ENCODE data around the gene PRKCE.
"Not testable (repeated sequence)": the region's sequence is repeated elsewhere in the genome, so short reads cannot be mapped to it uniquely, and the experiment has no call there.

The PRKCE gene

DNA sequence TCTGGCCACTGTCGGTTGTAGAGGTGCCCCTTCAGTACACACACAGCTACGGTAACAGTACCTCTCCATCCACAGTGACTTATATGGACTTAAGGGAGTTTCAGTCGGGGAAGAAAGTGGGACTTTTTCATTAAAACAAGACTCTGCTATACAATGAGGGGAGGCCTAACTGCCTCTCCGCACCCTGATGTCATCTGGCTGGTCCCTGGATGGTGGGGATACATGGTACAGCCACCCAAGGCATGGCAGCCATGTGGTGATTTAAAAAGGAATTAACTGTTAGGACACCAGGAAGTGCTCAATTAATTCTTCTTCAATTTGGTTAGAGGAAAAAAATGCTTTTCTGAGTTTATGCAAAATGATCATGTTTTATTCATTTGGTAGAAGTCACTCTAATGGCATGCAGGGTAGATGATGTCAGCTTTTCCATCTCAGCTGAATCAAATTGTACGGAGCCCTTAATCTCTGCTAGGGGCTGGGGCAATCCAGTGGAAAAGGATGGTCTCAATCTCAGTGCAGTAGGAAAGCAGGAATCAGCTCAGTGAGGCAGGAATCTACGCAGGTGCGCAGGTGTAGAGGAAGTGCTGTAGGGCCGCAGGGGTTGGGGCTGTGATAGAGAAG is 243.9 kb downstream of the PRKCE start:
- no peak for DNase-seq

DNA sequence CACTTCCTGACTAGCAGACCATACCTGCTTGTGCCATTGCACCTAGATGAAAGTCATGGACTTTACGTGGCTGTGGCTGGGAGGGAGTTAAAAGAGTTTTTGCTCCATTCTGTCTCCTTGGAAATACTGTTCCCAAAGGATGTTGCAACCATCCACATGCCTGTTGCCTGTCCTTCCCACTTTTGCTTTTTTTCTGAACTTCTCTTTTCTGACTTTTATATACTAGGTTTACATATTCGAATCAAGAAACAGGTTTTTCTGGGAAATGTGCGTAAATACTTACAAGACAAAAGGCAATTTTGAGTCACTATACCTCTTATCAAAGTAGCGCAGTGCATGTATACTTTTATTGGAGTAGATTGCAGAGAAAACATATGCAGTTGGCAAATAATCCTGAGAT is 244.8 kb downstream of the PRKCE start:
- no peak for DNase-seq

DNA sequence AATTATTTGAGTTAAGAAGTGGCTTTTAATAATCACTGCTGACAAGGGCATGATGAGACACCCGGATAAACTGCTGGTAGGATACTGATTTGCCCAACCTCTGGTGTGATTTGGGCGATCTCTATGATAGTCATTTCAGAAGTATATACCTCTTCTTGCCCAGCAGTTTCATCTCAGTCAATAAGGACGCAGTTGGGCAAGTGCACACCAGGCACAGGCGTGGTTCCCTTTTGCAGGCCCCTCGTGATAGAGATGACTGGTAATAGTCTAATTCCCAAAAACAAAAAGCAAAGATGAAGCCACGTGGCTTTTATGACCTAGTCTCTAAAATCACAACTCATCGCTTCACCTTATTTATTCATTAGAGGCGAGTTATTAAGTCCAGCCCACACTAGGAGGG is 246.4 kb downstream of the PRKCE start:
- DNase-seq, result no peak

DNA sequence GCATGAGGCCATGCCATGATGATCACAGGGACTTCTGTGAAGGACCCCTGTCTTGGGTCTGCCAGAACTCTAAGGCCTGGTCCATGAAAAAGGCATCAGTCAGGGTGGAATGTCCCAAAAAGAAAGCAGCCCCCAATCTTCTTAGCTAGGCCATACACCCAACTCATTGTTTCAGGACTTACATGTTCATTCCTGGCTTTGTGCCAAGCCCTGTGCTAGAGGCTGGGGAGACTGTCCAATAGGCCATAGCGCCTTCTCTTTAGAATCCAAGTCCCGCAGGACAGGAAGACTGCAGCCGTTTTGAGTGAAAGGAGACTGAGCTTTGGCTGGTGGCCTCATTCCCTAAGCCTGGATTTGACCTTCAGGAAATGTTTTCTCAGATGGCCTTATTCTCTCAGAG is 247.3 kb downstream of the PRKCE start:
- DNase-seq, result peak in 1 of 3 experiments; percentile 12

DNA sequence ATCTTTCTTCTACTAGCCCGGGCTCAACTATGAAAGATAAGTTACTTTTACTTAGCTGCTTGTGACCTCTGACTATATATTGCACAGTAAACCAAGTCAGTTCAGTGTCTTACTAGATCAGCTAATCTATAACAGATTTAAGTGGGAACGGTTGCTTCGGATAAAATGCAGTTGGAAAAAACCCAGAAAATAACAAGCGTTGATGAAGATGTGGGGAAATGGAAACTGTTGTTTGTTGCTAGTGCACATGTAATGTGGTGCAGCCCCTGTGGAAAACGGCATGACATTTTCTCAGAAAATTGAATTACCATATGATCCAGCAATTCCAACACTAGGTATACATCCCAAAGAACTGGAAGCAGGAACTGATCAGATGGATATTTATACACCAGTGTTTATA is 248.5 kb downstream of the PRKCE start:
- DNase-seq, result no peak

DNA sequence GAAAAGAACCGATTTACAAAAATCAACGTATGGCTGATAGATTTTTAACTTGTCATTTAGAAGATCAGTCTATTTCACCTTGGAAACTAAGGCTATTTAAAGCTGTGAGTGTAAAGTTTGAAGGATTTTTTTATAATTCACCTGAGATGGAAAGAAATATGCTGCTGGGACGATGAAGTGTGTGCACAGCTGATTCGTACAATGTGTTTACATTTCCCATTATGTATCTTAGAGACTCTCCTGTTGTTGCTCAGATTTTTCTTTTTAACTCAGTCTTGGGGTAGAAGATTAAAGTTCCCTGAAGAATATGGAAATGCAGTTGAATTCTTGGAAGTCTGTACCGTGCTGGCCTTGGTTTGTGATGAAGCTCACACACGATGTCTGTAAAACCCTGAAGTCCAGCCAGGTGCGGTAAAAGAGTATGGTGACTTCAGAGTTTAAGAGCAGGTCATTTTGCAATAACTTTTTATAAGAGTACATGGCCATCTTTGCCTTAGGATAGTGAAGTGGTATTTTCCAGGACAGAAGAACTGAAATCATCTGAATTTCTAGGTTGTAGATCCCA is 250.1 kb downstream of the PRKCE start:
- DNase-seq, result no peak

DNA sequence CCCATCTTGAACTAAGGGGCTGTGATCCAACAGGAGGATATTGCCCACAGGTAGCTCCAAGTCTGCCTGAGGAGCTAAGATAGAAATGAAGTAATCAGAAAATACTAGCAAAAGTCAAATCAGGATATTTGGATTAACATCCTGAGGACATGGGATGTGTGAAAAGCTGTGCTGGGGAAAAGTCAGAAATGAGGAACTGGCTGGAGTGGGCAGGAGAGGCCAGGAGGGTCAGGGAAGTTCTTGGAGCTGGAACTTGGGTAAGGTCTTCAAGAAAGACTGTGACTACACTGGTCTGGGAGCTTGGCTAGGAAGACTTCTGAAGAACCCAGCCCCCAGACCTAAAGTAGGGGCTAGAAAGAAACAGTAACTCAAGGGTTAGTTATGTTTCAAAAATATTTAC is 250.9 kb downstream of the PRKCE start:
- no peak for DNase-seq

DNA sequence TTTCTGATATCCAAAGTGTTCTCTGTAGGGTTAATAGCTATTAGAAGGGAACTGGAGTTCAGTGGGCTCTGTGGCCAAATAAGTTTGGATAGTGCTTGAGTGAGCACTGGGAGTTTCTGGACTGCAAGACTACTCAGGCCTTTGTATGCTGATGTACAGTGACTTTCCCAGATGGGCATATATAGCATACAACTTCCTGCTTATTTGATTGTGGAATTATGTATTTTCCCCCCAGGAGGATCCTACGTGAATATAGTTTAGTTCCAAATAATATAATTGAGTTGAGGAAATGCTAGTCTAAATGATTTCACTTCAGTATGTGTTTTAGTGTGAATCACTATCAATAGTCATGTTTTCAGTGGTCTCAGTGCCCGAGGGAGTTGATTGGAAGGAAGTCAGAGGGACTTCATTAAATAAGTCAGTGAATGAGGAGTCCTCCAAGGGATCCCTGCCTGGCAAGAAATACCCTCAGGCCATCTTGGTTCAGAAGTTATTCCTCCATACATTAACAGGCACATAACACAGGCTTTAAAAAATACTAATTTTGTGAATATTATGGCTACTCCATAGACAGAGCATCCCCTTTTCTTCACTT is 251.4 kb downstream of the PRKCE start:
- no peak for DNase-seq

DNA sequence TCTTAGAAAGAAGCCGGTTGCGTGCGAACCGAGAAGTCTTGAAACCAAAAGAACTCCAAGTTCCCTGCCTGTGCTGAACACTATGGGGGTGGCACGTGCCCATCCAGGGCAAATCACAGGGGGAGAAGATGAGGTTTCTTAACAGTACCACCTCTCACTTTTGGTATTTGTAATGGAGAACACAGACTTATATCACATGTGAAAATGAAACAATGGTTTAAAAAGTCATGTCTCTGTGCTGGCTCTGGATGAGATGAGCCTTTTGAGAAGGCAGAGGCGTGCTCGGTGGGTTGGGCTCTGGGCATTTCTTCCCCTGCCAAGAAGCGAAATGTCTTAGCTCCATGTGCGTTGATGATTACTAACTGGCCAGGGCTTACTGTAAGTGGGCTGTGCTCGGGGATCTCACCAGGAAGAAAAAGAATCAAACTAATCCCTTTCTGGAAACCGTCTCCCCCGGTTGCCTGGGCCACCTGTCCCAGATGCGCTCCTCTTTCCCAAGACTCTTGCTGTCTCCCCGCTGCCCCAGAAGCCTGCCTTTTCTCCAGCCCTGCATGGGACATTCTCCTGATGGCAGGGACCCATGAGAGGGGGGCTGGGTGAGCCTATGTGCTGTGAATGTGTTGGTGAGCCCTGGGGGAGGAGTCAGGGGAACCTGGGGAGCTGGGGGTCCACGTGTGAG is 252.9 kb downstream of the PRKCE start:
- no peak for DNase-seq

DNA sequence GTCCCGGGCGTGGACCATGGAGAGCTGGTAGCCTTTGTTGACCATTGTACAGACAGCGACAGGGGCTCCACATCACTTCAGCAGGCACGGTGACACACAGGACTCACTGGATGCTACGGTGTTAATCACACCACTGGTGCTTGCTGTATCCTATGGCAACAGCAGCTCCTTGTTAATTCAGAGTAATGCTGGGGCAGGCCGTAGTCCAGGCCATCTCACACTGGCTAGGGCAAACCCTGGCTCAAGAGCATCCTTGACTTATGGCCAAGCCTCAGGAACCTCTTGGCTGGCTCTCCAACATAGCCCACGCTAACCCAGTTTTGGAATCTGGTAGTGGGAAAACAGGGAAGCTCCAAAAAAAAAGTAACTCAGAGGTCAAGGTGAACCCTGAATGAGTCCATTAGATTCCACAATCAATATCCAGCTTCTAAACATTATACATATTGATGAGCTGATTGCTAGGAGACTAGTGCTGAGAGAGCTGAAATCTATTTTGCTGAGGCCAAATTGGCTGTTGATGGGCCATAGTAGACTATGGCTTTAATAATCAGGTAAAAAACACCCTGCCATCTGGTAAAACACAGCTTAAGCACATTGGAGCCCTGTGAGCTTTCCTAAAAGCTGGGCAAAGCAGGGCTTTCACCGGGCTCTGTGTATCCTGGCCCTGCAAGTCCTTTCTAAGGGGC is 253.6 kb downstream of the PRKCE start:
- DNase-seq, result peak in 2 of 3 experiments; percentile 62 to 86

DNA sequence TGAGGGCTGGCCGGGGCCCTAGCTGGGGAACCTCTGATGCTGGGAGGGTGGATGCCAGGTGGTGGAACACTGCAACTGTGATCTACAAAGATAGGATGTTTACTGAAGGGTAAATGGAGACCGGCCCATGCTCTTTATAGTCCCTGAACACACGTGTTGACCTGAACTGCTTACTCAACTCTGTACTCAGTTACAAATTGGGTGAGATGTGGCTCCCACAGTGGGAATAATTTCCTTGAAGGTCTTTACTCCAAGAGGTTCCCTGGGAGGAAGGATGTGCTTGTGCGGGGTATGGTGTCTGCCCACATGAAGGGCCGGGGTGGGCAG is 254.1 kb downstream of the PRKCE start:
- DNase-seq, result peak in 1 of 3 experiments; percentile 76

DNA sequence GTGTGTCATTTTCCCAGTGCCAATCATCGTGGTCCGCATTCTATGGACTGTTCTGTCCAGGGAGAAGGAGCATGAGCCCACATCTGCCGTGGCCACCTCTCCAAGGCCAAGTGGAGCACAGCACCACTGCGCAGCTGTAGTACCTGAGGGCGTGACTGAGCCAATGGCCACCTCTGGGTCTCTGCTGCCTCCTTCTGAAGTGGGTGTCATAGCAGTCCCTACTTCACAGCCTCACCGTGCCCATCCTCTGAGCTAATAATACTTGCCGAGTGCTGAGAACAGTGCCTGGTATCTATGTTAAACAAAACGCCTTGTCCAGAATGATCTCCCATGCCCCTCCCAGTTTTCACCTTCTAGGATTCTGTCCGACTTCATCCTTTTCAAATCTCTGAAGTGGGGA is 256.1 kb downstream of the PRKCE start:
- DNase-seq, result peak in 1 of 3 experiments; percentile 36

DNA sequence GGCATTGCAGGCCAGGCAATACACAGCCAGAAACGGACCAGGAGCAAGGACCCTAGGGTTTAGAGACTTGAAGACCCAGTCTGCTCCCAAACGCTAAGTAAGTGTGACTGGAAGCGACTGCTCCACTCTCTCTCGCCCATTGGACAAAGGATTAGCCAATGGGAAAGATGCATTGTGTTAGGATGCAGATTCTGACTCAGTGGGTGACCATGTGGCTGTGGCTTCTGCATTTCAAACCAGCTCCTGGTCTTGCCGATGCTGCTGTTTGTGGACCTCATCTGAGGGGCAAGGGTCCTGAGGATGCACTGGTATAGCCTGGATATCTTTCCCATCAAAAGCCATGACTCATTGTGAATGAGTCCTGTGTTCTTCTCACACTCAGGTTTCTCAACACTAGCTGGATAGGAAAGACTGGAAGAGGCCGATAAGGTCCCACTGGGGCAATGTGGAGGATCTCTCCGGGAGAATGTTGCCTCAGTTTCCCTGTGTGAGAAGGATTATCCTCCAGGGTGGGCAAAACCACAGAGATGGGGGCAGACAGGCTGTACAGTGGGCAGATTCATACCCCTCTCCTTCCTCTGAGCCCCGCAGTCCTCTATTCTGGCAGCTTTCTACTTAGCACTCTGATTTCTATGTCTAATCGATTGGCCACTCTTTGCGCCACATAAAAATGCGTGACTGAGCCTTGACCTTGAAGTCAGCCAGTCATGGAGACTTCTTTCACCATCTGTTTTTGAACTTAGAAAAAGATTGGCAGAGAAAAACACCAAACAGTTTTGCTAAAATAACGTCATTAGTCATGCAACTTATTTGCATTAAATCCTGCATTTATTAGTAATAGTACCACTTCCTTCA is 257.1 kb downstream of the PRKCE start:
- DNase-seq, result no peak

DNA sequence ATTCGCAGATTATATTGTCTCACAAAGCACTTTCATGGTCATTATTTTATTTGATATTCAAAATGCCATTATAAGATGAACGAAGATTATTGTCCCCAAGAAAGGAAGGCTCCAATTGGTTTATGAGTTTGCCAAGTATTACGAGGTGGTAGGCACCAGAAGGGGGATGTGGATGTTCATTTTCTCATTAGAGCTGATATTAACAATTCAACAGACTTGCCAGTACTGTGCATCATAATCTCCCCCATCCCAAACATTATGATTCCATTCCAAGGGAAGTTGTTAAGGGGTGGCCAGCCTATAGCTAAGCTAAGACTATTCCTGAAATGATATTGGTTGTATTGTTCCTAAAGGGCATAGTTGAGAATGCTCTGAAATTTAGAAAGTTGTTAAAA is 257.7 kb downstream of the PRKCE start:
- DNase-seq, result no peak

DNA sequence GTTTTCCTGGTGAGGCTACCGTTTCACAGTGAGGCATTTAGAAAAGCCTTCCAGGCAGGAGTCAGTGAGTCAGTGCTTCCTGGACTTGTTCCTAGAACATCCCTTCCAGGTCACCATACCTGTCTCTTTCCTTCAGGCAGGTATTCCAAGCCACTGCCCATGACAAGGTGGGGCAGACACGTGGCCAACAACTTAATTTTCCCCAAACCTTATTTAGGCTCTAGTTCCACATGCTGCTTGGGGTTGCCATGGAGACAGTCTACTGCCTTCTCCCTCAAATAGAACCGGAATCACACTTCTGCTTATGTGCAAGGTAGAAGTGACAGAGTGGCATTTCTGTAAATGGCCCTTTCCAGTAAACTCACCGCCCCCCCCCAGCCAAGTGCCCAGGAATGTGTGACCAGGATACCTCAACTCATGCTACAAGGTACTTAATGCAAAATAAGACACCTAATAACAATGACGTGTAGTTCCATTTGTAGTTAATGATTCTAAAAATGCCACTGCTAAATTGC is 258.3 kb downstream of the PRKCE start:
- DNase-seq, result peak in 2 of 3 experiments; percentile 50 to 65

DNA sequence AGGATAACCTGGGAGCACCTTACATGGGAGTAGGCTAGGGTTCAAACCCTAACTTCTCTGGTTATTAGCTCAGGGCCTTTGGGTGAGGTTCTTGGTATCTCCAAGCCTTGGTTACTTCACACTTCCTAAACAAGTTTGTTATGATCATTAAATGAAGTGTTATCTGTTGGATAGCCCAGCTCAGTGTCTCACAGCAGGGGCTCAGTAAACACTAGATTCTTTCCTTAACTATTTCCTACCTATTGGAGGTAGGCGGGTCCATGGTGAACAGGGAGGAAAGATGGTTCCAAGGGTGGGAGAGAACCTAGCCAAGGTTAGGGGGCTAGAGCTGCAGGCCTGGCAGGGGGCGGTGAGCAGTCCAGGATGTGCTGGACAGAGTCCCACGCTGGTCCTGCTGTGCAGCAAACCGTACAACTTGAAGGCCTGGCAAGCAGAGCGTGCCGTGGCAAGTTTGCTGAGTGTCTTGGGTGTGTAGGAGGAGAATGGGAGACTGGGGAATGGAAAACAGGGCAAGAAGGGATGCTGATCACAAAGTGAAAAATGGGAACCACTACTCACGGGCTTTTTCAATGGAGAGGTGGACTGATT is 259.1 kb downstream of the PRKCE start:
- no peak for DNase-seq

DNA sequence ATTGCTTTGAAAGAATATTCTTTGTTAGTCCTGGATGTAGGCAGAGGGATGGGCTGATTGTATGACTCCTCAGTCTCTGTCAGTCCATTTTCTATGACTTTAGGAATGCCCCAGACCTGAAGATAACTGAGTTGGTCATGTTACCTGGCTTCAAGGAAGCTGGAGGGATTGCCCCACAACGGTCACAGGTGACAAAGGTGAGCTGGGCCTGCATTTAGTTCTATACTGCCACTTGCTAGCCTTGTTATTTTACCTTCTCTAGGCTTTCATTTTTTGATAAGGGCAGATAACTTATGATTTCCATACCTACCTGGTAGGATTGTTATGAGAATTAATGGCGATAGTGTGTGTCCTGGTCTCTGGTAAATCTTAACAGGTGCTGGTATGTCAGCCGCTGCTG is 260.1 kb downstream of the PRKCE start:
- DNase-seq, result no peak

DNA sequence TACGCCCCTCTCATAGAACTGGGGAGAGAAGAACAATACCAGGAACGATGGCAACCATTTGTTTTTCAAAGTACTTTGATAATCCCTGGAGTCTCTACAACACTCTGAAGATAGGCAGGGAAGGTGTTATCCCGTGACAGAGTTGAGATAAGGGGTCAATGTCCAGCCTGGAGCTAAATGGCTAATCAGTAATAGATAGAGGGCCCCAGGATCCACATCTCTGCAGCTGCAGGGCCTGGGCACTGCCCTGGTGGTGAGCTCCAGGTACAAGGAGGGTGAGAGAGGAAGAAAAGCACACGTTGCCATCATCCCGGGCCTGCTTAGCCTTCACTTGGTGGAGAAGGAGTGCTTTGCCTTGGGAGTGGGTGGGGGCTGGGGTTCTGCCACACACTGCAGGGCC is 260.6 kb downstream of the PRKCE start:
- no peak for DNase-seq

DNA sequence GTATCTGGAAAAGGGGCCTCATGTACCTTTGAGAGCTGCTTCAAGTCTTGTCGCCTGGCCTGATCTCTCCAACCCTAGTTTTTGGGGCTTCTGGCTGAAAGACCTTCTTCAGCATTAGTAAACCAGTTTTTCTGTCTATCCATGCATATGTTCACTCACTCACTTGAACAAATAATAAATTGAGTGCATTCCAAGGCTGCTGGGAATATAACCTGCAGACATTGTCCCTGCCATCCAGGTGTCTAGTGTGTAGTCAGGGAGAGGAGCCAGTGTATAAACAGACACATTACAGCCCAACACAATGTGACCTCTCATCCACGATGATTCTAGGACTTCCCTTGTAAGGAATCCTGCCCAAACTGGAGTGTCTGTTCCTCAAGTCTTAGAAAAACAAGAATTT is 262.1 kb downstream of the PRKCE start:
- no peak for DNase-seq

DNA sequence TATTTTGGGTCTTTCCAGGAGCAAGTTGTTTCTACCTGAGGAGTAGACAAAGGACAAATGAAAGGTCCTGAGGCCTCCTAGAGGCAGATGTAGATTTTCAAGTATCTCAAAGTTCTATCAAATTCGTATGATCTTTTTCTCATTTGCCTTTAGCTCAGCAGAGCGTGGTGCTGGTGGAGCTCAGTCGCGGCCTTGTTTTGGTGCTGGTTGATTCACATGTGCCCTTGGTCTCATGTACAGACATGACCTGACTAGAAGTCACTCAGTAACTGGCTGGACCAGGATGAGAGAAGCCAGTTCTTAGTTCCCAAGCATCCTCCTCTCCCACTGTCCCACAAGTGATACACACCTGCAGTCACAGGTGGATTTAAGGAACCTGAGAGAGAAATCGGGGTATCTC is 264.0 kb downstream of the PRKCE start:
- DNase-seq, result no peak

DNA sequence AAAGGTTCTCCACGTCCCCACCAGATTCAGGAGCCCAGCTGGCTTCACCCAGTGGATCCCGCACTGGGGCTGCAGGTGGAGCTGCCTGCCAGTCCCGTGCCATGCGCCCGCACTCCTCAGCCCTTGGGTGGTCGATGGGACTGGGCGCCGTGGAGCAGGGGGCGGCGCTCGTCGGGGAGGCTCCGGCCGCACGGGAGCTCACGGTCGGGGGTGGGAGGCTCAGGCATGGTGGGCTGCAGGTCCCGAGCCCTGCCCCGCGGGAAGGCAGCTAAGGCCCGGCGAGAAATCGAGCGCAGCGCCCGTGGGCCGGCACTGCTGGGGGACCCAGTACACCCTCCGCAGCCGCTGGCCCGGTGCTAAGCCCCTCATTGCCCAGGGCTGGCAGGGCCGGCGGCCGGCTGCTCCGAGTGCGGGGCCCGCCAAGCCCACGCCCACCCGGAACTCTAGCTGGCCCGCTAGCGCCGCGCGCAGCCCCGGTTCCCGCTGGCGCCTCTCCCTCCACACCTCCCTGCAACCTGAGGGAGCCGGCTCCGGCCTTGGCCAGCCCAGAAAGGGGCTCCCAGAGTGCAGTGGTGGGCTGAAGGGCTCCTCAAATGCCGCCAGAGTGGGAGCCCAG is 266.2 kb downstream of the PRKCE start:
- not testable (repeated sequence) for DNase-seq
